Transverse colon (tissue), 4 donors: ENCODE data around the gene NUP85.

Experiments
- EP300 ChIP-seq: sonication (generic); formaldehyde crosslinking; IDR thresholded peaks from one replicate; pipeline ENCODE4 v1.6.1; 2017; ENCODE audit warnings: antibody characterized with exemption, low read depth
- POLR2A ChIP-seq: fragments of 450-650 bp; IDR thresholded peaks from one replicate; pipeline ENCODE4 v1.6.1; 2016; ENCODE audit warnings: antibody characterized with exemption, mild to moderate bottlenecking, moderate library complexity
- POLR2AphosphoS5 ChIP-seq, 3 donors: sonication (generic); formaldehyde crosslinking; IDR thresholded peaks; one replicate each; pipeline ENCODE4 v1.6.1; 2016; ENCODE audit warnings: antibody characterized with exemption in 3 of 3
- TF ChIP-seq, protein P1 (sequence below), 5 experiments: fragments of 200-600 bp in 3 of 5; fragments of 450-650 bp in 2 of 5; sonication (generic) in 3 of 5; IDR thresholded peaks; 1 replicate in 2 of 5; 2 replicates in 3 of 5; pipeline ENCODE4 v1.5.1; 2016 to 2017; ENCODE audit warnings: antibody characterized with exemption in 5 of 5, inconsistent platforms in 3 of 5, mild to moderate bottlenecking in 2 of 5, moderate library complexity in 1 of 5

DNA sequence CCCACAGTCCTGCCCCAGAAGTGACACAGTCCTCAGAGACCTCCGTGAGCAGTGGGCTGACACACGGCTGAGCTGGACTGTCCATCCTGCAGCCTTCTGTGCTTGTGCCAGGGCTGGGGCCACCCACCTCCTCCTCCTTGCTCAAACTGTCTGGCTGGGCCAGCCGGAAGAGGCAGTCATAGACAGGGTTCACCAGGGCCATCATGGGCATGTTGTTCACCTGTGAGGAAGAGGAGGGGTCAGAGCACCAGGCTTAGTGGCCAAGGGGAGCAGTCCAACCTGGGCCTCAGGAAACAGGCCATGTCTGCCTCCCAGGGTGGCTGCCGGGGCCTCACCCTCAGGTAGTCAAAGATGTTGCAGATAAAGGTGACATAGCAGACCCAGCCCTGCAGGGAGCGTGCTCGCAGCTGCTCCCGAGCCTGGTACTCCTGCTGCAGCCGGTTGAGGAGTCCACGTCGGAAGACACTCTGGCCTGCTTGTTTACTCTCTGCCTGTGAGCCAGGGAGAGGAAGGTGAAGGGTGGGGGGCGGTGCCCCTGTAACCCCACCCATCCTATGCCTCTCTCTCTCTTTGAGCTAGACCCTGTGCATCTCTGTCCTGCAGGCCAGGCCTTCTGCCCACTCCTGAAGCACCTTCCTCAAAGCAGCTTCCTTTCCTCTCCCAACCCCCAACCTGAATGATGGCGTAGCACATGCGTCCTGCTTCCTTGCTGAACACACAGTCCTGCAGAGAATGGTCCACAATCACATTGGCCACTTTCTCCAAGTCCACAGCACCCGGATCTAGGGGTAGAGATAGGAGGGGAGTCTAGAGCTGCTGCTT, 62.1 kb downstream of the NUP85 start:
- TF ChIP-seq, protein P1, sequence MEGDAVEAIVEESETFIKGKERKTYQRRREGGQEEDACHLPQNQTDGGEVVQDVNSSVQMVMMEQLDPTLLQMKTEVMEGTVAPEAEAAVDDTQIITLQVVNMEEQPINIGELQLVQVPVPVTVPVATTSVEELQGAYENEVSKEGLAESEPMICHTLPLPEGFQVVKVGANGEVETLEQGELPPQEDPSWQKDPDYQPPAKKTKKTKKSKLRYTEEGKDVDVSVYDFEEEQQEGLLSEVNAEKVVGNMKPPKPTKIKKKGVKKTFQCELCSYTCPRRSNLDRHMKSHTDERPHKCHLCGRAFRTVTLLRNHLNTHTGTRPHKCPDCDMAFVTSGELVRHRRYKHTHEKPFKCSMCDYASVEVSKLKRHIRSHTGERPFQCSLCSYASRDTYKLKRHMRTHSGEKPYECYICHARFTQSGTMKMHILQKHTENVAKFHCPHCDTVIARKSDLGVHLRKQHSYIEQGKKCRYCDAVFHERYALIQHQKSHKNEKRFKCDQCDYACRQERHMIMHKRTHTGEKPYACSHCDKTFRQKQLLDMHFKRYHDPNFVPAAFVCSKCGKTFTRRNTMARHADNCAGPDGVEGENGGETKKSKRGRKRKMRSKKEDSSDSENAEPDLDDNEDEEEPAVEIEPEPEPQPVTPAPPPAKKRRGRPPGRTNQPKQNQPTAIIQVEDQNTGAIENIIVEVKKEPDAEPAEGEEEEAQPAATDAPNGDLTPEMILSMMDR (IDR thresholded peaks at IDR 0.05) = peak in 2 of 5 experiments; percentile 19 to 48
- TF ChIP-seq EP300 = no peak
- no peak for TF ChIP-seq POLR2AphosphoS5 (IDR thresholded peaks at IDR 0.05)
- no peak for TF ChIP-seq POLR2A
